Myocyte (in vitro differentiated cells): Measurements from ENCODE around the gene ITCH. TPM values are rescaled to one million over a fixed set of nuclear protein-coding genes. Genes with fewer than 3 reads are reported as not detected.
A peak's percentile ranks its signal among the peaks of the same experiment; 100 is the strongest.

Experiments
- DNase-seq: peaks from one replicate; pipeline ENCODE4 v3.0.0-alpha.2; 2012; ENCODE audit warnings: low read depth
- microRNA counts: library from miRNA; unstranded; fragments of <30 nt; microRNA quantifications from one replicate; lab custom pipeline; 2016
- microRNA-seq: library from miRNA; unstranded; fragments of <30 nt; microRNA quantifications from one replicate; pipeline ENCODE4, GENCODE V29; 2016
- total RNA-seq: library from RNA; depleted of rRNA; stranded (reverse); fragments of >200 nt; gene quantifications from 2 replicates; pipeline ENCODE4 v1.2.3, GENCODE V29; 2014

ITCH gene
- total RNA-seq, 1 donor from 2014 or later: 63.7 TPM

GRCh38 chr20:34547844-34548613 is 185.0 kb downstream of the ITCH start:
- DNase-seq: no peak

- DNase-seq: no peak
Measured at GRCh38 chr20:34549291-34549928, 186.3 kb downstream of the ITCH start.

DNA sequence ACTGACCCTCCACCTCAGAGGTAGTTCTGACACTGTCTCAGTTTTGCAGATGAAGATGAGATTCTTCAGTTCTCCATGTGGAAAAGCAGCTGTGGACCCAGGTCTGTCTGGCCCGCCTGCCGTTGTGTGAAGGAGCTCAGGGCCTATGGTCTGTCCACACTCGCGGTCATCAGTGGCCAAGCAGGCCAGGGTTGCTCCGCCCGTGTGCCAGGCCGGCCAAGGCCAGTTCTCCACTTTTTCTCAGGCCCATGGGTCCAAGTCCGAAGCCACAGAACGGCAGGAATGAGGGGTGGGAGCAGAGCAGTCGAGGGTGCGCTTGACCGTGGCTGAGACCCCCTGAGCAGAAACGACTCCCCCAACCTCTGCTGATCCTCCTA is 186.8 kb downstream of the ITCH start:
- DNase-seq: no peak

GRCh38 chr20:34552569-34552968 is 189.5 kb downstream of the ITCH start:
- DNase-seq: no peak

GRCh38 chr20:34553366-34553867 is 190.3 kb downstream of the ITCH start:
- peak; percentile 67 for DNase-seq

GRCh38 chr20:34557936-34558319 is 194.9 kb downstream of the ITCH start:
- DNase-seq: no peak

DNA sequence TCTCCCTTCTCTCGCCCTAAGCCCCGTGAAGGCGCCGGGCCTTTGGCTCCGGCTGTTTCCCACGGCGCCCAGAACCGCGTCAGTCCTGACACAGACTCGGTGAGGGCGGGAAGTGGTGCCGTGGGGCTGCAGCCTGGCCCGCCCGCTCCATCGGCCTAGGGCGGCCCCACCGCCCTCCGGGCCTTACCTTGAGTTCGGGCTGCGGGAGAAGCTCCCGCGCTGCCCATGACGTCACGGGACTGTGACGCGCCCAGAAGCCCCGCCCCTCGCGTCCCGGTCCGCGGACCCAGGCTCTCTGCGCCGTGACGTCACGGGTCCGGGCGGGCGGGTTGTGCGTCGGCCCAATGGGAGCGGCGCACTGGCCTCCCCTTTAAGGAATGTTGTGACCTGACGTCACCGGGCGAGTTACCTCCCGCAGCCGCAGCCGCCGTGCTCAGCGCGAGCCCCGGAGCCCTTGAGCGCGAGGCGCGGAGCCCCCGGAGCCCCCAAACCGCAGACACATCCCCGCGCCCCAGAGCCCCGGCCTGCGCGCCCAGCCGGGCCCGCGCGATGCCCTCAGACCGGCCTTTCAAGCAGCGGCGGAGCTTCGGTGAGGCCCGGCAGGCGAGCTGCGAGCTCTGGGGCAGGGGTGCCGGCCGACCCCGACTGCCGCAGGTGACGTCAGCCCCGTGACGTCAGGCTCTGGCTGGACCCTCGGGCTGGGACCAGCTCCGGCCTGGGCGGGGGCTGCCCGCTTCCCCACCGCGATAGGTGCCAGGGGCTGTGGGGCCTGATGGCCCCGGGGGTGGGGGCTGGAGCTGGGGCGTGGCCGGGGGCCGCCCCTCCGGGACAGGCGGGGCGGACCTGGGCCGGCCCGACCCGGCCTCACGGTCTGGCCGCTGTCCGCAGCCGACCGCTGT is 195.5 kb downstream of the ITCH start, which contains the start of gene MAP1LC3A:
MAP1LC3A (plus strand) TSS at position 399 of the 899 bp plus-strand sequence; CDS start at position 550, 151 bp downstream.
- DNase-seq: peak; percentile 94

DNA sequence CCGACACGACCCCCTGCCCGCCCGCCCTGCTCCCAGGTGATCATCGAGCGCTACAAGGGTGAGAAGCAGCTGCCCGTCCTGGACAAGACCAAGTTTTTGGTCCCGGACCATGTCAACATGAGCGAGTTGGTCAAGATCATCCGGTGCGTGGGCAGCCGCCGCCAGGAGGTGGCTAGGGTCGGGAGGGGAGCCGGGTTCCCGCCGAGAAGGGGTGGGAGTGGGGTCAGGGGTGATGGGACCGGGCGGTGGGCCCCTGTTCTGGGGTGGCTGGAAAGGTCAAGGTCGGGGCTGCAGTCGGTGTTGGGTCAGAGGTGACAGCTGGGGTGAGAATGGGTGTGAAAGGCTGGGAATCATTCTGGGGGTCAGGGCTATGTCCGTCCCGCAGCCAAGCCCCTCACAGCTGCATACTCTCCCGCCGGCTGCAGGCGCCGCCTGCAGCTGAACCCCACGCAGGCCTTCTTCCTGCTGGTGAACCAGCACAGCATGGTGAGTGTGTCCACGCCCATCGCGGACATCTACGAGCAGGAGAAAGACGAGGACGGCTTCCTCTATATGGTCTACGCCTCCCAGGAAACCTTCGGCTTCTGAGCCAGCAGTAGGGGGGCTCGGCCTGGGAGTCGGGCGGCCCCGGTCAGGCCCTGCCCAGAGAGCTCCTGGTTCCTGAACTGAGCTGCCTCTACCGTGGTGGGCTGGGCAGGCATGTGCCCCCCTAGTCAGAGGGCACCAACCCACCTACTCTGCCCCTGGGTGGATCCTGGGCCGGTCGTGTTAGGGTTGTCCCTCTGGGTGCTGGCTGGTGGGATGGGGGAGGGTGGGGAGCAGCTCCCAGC is 196.5 kb downstream of the ITCH start:
- DNase-seq: no peak

- DNase-seq: no peak
Measured at GRCh38 chr20:34560141-34560523, 197.1 kb downstream of the ITCH start.

GRCh38 chr20:34560614-34561013 is 197.5 kb downstream of the ITCH start:
- no peak for DNase-seq

MicroRNAs encoded within 50 kb of the gene (microRNA counts, 767-probe panel; counts per million panel counts)
- microRNA hsa-miR-644a (lab: Ali Mortazavi, UCI): not detected

Small RNA genes within 50 kb of the gene (microRNA-seq; reads per million reads assigned to microRNA genes)
- not detected for gene MIR644A

Other genes with a start within 250 kb of the ITCH start
- not detected in 2 replicates for gene ASIP, start 121.8 kb upstream of the ITCH start, total RNA-seq
- gene AHCY, start 59.9 kb upstream of the ITCH start, total RNA-seq: 161 and 173 TPM in 2 replicates
- gene DYNLRB1, start 153.1 kb downstream of the ITCH start, total RNA-seq: 225 and 238 TPM in 2 replicates
- gene MAP1LC3A, start 195.4 kb downstream of the ITCH start, total RNA-seq: 104 and 107 TPM in 2 replicates